Cortex of kidney (tissue), 1 donor: ENCODE results near the gene GATD1.

ENCODE experiments used
- DNase-seq: peaks from one replicate; lab custom pipeline; 2025; lab: John Stamatoyannopoulos, UW

GATD1 gene, protein sequence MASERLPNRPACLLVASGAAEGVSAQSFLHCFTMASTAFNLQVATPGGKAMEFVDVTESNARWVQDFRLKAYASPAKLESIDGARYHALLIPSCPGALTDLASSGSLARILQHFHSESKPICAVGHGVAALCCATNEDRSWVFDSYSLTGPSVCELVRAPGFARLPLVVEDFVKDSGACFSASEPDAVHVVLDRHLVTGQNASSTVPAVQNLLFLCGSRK

DNA sequence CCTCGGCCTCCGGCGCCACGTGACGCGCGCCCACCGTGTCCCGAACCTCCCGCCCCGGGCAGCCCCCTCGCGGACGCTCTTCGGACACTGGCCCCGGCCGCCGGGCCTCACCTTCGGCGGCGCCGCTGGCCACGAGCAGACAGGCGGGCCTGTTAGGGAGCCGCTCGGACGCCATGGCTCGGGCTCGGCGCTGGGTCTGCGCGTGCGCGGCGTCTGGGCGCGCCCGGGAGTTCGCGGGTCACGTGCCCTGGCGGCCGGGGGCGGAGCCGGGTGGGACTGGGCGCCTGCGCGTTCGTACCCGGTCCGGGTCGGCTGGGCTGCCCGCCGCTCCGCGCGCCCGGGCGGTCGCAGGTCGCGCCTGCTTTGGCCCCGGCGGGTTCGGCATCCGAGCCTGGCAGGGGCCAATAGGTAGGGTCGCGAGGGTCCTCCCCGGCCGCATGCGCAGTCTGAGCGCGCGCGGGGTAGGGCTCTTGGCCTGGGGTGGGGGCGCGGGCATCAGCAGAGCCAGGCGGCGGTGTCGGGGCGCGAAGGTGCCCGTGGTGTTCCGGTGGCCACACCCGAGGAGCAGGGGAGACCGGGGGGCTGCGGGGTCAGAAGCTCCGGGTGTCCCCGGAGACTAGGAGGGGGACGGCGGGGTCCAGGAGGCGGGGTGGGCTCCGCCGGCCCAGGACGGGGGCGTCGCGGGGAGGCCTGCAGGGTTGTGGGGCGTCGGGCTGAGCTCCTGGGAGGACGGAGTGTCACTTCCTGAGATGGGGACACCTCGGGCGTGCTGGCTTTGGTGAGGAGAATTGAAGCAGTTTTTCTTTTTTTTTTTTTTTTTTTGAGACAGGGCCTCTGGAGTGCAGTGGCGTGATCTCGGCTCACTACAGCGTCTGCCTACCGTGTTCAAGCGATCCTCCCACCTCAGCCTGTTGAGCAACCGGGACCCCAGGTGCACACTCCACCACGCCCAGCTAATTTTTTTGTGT is at the start of gene GATD1:
Gene GATD1 (minus strand): TSS at position 200 of the 968 bp plus-strand sequence. CDS start 25 bp downstream, at position 175.
- peak; percentile 60 for DNase-seq

DNA sequence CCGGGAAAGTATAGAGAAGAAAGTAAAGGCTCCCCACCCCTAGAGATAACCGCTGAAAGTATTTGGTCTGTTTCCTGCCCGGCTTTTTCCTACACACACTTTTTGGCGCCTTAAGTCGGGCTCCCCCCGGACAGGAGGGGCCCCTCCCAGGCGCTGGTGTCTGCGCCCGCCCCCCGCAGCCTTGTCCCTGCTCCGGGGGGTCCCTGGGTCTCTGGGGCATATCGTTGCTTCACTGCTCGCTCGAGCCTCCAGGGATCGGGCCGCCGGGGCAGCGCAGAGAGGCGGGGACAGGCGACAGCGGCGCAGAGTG is 49.5 kb upstream of the GATD1 start:
- DNase-seq, result no peak

DNA sequence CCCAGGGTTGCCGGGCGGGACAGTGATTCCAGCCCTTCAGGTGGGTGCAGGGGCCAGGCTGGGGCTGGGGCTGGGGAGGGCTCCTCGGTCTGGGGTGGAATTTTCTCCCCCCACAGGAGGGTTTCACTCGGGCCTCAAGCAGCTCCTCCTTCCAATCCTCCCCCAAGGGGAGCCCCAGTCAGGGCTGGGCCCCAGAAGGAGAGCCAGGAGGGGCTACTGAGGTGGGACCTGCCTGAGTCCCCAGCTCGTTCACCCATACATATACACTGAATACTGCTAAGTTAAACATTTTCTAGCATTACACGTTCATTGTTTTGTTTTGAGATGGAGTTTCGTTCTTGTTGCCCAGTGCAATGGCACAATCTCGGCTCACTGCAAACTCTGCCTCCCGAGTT is 48.9 kb upstream of the GATD1 start:
- no peak for DNase-seq

DNA sequence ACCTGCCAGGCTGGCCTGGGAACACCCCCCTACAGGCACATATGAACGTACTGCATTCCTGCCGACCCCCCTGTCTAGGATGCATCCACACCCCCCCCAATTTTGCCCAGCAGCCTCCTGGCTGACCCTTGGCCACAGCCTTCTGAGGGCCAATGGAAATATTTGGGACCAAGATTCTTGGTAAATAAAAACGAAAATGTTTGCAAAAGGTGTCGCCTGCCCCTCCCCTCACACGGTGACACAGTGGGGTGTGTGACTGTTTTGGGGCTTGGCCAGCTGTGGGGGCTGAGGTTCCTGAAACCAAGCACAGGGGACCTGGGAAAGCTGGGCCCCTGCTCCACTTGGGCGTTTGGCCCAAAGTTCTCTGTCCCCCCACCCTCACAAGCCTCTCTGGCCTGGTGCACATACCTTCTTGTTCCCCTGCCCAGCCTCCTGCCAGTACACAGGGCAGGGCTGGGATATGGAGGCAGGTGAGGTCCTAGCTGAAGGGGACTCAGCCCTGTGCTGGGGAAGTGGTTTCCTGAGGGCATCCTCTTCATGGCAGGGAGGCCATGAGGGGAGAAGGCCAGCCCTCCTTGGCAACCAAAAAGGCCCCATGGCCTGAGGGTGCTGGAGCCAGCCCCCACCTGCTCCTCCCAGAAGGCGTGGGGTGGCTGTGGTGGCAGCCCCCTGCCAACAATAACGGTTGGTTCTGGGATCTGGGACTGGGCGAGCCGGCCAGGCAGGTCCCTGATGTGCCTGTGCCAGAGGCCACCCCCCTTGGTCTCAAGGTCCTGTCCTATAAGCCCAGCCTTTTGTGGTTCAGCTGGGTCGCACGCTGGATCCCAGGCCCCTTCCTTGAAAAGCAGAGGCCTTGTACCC is 48.3 kb upstream of the GATD1 start:
- no peak for DNase-seq

DNA sequence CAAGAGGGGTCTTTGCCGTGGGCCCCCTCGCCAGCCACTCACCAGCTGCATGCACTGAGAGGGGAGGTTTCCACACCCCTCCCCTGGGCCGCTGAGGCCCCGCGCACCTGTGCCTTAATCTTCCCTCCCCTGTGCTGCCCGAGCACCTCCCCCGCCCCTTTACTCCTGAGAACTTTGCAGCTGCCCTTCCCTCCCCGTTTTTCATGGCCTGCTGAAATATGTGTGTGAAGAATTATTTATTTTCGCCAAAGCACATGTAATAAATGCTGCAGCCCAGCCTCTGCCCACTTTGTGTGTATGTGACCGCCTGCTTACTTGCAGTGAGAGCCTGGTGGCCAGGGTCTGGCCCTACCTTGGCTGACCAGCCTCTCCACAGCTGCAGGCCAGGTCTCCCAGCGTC is 47.7 kb upstream of the GATD1 start:
- DNase-seq, result no peak

DNA sequence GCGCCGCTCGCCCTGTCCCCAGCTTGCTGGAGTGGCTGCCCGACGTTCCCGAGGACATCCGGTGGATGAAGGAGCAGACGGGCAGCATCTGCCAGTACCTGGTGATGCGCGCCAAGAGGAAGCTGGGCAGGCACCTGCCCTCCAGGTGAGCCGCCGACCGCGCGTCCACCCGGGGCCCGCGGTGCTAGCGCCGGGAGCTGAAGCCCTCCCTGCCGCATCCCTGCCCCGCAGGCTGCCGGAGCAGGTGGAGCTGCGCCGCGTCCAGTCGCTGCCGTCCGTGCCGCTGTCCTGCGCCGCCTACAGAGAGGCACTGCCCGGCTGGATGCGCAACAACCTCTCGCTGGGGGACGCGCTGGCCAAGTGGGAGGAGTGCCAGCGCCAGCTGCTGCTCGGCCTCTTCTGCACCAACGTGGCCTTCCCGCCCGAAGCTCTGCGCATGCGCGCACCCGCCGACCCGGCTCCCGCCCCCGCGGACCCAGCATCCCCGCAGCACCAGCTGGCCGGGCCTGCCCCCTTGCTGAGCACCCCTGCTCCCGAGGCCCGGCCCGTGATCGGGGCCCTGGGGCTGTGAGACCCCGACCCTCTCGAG is 47.1 kb upstream of the GATD1 start:
- DNase-seq, result no peak

DNA sequence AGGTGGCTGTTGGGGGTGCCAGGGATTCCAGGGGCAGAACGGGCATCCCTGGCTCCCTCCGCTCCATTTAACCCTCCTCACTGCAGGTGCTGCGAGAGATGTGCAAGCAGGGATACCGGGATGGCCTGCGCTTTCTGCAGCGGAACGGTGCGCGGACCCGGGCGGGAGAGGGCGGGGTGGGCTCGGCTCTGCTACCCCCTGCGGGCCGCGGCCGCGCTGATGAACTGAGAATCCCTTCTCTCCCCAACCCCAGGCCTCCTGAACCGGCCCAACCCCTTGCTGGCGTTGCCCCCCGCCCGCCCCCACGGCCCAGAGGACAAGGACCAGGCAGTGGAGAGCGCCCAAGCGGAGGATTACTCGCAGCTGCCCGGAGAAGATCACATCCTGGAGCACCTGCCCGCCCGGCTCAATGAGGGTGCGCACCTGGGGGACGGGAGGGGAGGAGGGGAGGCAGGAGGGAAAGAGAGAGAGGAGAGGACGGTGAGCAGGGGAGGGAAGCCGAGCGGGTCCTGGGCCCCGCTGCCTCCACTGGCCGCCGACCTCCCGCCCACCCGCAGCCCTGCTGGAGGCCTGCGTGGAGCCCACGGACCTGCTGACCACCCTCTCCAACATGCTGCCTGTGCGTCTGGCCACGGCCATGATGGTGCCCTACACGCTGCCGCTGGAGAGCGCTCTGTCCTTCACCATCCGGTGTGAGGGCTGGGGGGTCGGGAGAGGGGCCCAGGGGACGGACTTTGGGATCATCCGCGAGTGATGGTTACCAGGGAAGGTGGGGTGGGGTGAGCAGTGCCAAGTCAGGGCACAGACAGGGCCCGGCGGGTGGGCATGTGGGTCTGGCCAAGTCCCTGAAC is 46.4 kb upstream of the GATD1 start:
- no peak for DNase-seq

DNA sequence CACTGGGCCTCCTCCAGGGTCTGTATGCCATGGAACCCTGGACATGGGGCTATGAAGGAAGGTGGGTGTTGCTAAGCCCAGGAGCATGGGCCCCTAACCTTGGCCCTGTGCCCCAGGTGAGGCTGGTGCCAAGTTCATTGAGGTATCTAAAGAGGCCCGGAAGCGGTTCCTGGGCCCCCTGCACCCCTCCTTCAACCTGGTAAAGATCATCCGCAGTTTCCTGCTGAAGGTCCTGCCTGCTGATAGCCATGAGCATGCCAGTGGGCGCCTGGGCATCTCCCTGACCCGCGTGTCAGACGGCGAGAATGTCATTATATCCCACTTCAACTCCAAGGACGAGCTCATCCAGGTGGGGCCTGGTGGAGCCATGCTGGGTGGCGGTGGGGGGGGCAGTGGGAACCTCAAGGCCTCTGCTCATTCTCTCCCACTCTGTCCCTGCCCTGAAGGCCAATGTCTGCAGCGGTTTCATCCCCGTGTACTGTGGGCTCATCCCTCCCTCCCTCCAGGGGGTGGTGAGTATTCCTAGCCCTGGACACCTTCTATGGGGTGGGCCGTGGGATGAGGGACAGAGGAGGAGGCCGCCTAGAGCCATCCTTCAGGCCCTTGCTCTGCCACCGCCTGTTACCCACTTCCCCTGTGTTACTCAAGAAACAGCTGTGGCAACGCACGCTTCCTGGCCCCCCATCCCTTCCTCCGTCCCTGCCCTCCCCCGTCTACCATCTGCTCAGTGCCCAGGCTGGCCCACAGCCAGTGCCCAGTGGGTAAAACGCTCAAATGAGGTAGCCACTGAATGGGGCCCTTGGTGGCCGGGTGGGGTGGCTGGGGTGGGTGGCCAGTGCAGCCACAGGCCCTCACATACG is 44.5 kb upstream of the GATD1 start:
- no peak for DNase-seq

DNA sequence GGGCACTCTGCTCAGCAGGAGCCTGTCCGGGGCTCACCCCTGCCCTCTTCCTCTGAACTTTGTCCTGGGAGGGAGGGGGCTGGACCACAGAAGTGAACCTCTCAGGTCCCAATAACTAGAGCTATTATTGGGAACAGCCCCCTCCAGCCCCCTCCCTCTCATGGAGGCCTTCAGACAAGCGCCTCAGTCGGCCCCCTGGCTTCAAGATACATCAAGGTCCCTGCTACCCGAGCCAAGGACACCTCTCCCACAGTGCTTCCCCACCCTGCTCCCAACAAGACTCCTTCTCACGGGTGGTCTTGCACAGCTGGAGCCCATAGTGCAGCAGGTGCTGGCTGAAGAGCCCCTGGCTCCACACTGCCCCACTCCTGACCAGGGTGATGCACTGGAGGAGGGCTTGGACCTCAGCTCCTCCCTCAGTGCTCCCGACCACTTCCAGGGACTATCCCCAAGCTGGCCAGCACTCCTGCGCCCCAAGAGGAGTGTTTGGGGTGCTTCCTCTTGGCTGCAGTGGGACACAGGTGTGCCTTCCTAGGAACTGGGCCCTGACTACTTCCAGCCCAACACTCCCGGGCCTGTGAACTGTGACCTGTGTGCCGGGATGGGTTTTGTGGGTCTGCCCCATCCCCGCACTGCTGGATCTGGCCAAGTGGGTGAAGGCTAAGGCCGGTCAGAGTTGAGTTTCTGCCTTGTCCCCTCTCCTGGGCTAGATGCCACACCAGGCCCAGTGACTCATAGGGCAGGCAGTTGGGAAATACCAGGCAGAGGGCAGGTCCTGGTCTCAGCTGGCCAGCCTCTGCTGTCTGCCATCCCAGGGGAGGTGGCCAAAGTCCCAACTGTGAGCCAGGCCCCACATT is 43.6 kb upstream of the GATD1 start:
- DNase-seq, result no peak

DNA sequence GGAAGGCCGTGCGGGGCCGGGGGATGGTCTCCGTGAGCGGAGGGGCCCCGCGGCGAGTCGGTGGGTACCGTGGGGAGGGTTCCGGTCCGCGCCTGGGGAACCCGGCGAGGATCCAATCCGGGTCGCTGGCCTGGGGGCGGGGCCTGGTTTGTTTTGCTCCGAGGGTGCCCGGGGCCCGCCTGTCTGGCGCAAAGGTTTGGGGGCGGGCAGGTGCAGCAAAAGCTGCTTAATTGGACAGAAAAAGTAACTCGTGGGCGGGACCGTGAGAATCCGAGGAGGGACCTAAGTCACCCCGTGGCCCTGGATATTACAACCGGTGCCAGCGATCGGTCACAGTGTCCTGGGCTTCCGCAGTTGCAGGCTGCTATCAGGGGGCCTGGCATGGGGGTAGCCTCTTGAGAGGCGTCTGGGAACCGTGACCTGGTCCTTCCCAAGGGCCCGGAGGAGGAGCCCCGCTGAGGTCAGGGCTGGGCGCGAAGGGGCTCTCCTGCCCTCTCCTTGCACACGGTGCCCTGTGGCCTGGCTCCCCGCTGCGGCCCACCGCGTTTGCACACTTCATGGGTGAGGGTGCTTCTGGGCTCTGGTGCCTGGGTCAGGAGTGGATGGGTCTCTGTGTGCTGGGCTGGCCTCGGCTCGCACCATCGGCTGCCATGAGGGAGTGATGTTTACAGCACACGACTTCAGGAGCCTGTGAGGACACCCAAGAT is 42.8 kb upstream of the GATD1 start:
- DNase-seq, result no peak

DNA sequence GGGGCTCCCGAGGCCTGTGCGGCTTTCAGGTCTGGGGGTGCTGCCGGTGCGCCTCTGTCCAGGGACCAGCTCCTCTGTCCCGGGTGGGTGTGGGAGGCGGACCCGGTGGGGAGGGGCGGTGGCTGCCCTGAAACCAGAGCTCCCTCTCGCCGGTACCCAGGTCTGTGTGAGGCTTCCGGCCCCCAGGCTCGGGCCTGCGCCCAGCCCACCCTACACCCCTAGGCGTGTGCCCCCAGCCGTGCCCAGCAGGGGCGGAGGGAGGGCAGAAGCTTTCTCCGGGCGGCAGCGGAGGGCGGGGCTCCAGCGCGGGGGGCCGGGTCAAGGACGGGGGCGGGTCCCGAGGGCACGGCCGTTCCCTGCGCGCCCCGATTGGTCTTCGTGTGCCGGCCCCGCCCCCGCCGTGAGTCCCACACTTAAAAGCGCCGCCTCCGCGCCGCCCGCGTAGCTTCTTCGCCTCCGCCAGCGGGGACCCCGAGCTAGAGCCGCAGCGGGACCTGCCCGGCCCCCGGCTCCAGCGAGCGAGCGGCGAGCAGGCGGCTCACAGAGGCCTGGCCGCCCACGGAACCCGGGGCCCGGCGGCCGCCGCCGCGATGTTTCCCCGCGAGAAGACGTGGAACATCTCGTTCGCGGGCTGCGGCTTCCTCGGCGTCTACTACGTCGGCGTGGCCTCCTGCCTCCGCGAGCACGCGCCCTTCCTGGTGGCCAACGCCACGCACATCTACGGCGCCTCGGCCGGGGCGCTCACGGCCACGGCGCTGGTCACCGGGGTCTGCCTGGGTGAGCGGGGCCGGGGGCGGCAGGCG is 42.0 kb upstream of the GATD1 start:
- DNase-seq, result no peak

DNA sequence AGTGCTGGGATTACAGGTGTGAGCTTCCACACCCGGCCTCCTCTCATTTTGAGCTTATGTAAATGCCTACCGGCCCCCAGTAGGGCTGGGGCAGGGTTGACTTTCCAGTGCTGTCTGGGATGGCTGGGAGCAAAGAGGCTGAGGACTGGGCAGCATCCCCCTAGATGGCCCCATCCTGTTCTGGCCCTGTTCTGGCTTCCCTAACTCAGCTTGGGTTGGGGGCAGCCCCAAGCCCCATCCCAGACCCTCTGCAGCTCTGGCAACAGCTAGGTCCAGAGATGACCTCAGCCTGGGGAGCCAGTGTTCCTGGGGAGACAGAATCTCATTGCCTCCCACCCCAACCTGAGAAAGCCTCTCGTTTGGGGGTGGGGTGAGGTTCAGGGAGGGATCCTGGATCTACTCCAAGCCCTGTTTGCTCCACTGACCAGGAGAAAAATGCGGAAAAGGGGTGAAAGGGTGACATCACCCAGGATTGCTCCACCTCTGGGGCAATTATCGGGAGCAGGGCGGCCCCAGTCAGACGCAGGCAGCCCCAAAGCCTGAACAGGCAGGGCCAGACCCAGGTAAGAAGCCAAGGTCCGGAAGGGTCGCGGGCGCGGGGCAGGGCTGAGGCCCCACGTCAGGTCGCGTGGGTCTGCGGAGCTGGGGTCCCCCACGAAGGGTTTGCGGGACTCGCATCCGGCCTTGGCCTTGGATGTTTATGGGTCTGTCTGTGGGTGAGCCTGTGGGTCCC is 41.3 kb upstream of the GATD1 start, which contains the start of gene PNPLA2:
Gene PNPLA2 (plus strand): TSS at position 519 of the 733 bp plus-strand sequence. CDS start 805 bp downstream, outside the sequence.
- DNase-seq, result no peak

DNA sequence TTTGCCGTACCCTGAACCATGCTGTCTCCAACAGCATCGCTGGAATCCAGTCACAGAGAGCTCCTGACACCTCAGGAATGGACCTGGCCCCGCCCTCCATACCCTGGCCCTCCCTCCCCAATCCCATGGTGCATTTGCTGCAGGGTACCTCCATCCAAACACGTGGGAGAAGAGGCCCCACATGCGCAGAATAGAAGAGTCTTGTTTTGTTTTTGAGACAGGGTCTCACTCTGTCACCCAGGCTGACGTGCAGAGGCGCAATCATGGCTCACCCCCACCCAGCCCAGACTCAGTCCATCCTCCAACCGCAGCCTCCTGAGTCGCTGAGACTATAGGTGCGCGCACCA is 39.1 kb upstream of the GATD1 start:
- no peak for DNase-seq

DNA sequence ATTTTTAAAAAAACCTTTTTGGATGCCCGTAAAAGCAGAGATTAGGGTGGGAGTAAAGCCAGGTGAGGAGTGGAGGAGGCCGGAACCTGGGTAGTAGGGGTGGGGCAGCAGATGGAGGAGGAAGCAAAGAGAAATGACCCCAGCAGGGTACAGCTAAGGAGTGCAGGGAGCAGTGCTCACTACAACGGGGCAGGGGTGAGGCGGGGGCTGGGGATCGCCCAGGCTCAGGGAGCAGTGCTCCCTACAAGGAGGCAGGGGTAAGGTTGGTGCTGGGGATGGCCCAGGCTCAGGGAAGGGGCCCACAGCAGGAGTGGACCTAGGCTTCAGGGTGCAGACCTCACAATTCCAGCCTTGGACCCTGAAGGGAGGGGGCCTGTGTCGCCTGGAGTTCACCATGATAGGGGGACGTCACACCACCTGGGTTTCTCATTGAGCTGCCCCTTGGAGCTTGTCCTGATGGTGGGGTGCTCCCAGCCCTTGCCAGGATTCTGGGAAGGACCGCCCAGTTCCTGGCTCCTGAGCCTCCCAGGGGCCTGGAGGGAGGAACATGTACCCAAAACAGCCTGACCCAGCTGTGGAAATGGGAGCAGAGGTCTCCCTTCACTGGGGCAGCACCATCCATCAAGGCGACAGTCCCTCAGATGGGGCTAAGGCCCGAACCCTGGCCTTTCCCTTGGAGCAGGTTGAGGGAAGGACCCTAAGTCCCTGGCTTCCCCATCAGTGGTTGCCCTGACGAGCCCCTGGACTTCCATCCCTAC is 38.6 kb upstream of the GATD1 start:
- no peak for DNase-seq

DNA sequence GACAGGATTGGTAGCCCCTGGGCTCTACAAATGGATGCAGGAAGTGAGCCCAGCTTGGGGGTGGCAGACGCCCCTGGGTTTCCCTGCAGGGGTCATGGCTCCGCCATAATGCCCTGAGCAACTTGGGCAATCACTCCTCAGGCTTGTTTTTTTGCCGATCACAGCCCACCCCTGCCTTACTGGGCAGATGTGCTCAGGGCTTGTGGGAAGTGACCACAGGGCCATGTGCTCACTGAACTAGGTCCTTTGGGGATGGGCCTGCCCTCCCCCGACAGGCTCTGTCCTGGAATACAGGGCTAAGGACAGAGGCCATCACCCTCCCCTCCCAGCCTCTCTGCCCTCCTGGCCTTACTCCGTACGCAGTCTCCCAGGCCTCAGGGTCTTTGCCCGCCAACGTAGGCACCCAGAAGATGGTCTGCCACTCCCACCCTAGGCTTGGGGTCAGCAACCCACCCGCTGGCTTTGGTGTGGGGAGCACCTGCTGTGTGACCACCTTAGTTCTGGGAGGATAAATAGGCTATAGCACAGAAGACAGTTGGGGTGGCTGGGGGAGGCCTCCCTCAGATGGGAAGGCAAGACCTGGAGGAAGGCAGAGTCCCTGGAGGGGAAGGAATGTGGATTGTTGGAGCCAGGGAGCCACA is 36.3 kb upstream of the GATD1 start:
- DNase-seq, result no peak

DNA sequence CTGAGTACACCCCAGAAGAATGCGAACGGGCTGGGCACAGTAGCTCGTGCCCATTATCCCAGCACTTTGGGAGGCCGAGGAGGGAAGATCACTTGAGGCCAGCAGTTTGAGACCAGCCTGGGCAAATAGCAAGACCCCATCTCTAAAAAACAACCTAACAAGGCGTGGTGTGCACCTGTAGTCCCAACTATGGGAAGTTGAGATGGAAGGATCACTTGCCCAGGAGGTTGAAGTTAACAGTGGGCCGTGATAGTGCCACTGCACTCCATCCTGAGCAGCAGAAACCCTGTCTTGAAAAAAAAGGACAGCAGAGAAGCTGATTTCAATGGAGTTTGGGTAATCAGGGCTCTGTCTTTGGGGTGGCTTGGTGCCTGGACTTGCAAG is 35.8 kb upstream of the GATD1 start:
- DNase-seq, result no peak
